GM12864 (cell line): ENCODE measurements around the gene C1QTNF7.

Source experiments
- DNase-seq: peaks from one replicate; pipeline ENCODE4 v3.0.0-alpha.2; 2011; ENCODE audit warnings: low read depth
- H3K4me3 ChIP-seq: 2 replicates; pipeline ENCODE4 v1.5.1; 2011; ENCODE audit warnings: mild to moderate bottlenecking, low read depth, low read length, control low read depth
- CTCF ChIP-seq: IDR thresholded peaks from 2 replicates; pipeline ENCODE4 v1.5.1; 2011; ENCODE audit warnings: low read depth, mild to moderate bottlenecking, moderate library complexity, low read length, control low read depth, inconsistent platforms; ENCODE audit errors: missing control alignments

C1QTNF7 gene

DNA sequence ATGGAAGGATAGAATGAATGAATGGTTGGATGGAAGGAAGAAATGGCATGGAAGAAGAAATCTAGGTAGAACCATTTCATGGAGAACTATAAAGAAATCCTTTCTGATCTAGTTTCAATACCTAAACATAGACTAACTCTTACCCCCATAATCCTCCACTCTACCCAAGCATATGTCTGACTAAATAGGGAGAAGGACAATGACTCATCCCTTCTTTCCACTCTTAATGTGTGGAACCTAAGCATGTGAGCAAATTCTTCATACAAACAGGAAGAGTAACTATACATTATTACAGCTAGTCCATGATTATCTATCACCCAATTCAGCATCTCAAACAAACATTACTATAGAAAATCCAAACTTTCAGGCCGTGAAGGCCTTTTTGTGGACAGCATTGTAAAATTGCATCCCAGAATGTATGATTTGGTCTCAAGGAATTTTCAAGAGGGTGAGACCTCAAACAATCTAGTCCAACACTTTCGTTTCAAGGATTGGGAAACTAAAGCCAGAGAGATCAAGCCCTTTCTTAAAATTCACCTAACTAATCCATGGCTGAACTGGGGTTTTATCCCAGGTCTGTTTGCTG is 11.2 kb downstream of the C1QTNF7 start:
- no peak for TF ChIP-seq CTCF
- H3K4me3 ChIP-seq, result no peak overlapping the region
- DNase-seq, result no peak

DNA sequence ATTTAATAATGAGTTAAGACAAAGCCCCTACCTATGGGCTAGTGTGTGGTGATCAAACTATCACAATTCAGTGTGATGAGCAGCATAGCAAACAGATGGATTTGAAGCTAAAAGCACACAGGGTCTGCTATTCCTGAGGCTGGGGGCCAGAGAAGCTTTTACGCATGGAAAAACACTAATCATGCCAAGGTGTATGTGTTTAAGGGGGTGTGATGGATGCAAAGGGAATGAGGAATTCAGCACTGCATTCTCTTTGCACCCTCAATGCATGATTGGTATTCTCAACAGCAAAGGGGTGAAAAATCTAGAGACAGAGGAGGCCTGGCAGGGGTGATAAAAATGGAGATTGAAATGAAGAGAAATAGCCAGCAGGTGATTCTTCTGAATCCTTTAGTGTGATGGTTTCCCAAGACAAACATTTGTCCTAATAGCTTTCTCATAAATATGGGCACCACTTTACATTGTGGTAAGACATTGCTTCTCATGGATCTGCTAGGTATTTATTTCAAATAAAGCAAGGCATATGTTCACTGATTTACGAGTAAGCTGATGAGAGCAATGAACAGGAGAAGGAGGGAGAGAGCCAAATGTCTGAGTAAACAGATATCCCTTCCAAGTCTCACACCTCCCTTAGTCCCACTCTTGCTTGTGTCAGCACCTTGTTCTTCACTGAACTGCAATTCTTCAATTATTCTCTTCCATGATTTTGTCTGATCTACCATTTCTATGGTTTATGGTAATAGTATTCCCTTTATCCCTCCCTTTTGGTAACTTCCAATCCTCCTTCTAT is 15.7 kb downstream of the C1QTNF7 start:
- no peak overlapping the region for H3K4me3 ChIP-seq
- no peak for TF ChIP-seq CTCF

DNA sequence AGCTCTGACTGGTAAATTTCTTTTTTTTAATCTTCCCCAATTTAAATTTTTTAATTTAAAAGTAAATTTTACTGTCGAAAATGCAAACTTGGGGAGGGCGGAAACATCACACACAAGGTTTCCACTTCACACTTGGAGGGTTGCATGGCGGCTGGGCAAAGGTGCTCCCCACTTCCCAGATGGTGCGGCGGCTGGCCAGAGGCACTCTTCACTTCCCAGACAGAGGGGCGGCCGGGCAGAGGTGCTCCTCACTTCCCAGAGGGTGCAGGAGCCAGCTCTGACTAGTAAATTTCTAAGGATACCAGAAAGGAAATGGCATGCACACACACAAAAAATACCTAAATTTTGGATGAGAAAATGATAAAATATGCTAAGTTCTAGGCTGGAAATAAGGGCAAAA is 16.4 kb downstream of the C1QTNF7 start:
- H3K4me3 ChIP-seq, result no peak overlapping the region

More for the DNA sequence above, 15.7 kb downstream of the C1QTNF7 start:
- no peak for DNase-seq

GRCh38 chr4:15444879-15445547 is 17.2 kb downstream of the C1QTNF7 start:
- DNase-seq, result no peak
- H3K4me3 ChIP-seq, result no peak overlapping the region
- TF ChIP-seq CTCF, result no peak

More for the DNA sequence above, 16.4 kb downstream of the C1QTNF7 start:
- no peak for DNase-seq
- no peak for TF ChIP-seq CTCF

DNA sequence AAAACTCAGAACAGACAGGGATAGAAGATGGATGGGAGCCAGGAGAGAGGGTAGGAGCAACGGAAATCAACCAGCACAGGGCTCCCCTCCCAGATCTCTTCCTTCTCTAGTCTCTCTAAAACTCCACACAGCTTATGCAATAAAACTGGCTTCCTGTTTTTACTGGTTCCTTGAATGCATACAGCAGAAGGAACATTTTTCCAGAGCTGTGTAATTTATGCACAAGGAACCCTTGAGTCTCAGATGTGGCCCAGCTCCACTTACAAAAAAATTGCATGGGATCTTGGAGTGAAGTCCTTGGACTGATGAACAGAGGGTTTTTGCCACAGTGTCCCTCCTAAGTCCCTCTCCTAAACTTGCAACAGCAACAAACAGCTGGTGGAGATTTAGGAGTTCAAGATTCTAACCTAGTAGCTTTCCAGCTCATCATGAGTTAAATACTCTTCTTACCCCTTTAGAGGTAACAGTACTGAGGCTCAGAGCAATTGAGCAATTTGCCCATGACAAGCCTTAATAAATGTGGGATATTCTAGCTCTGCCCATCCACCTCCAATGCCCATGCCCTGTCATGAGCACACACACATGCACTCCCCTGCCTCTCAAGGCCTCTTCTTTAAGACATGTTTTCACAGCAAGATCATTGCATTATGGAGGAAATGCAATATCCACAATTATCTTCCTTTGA is 23.5 kb downstream of the C1QTNF7 start:
- TF ChIP-seq CTCF, result no peak
- no peak for DNase-seq
- no peak overlapping the region for H3K4me3 ChIP-seq

DNA sequence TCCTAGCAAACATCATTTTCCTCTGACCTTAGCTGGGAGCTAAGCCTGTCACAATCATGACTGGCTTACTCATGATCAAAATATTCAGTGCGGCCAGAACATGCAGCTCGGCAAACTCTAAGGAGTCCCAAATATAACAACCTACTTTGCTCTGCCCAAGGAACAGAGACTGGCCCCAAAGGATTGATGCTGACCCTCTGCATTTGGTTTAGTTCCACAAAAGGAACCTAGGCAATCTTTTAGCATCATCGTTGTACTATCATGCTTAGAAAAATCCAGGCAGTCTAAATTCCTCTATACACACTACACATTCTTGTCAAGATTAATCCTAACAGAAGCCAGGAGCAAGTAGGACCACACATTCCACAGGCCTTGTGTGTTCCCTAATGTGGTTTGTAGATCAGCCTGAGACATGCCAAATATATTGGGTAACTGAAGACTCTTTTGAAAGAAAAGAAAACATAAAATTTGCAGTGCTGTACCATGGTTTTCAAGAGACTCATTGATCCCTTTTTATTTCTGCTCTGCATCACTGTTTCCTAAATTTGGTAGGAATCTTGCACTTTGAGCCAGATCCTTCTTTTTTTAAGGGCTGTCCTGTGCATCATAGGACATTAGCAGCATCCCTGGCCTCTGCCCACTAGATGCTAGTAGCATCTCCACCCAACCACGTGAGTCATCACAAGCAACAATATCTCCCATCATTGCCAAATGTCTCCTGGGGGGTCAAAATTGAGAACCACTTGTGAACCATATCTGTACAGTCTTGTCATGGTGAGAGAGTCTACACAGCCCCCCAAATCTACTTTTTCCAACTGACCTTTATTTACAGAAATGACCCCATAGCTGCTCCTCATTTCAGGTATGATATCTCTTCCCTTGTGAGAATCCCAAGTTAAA is 24.3 kb downstream of the C1QTNF7 start:
- DNase-seq, result no peak
- H3K4me3 ChIP-seq, result no peak overlapping the region
- TF ChIP-seq CTCF, result no peak
